ENCODE data around the gene GLTPD2. TPM values are rescaled to one million over a fixed set of nuclear protein-coding genes. Genes with fewer than 3 reads are reported as not detected.

The GLTPD2 gene
- total and polyA plus RNA-seq, 12 donors, result 0.25 TPM; not detected in 11

- 56 to 57% methylated on average over 13 of the region's 13 CpGs for WGBS, 2 donors
- Histone ChIP-seq H3K9me3 (no peaks in the 10 kb centered on the region), H3K27me3 (no peaks in the 10 kb centered on the region), H3K4me1 (peaks cover 7 to 35% (median 18%) of the 10 kb centered on the region in 9 donors), H3K4me3 (no peak overlapping the region), H3K36me3 (peaks cover 0 to 45% (median 3%) of the 10 kb centered on the region in 9 donors), H3K27ac (no peak overlapping the region)
- ATAC-seq (no peak), DNase-seq (peak in 1 of 2 donors; percentile 42)
- intact Hi-C loops (cut with DNase I), result no loop called here
- TF ChIP-seq CTCF (IDR thresholded peaks at IDR 0.05), result no peak
These were observed 22.0 kb downstream of the GLTPD2 start for GRCh38 chr17:4810696-4811290.

GRCh38 chr17:4811471-4811870, 22.7 kb downstream of the GLTPD2 start:
- peaks cover 7 to 29% (median 15%) of the 10 kb centered on the region in 9 donors for H3K4me1 ChIP-seq
- no peak overlapping the region for H3K27ac ChIP-seq
- TF ChIP-seq CTCF (IDR thresholded peaks at IDR 0.05), result no peak
- no peak for DNase-seq
- WGBS, 2 donors, result 86 to 93% methylated on average over 12 of the region's 12 CpGs
- intact Hi-C loops (cut with DNase I), result no loop called here
- ATAC-seq, result no peak
- H3K27me3 ChIP-seq, result no peaks in the 10 kb centered on the region
- no peaks in the 10 kb centered on the region for H3K9me3 ChIP-seq
- no peak overlapping the region for H3K4me3 ChIP-seq
- peaks cover 0 to 52% (median 5%) of the 10 kb centered on the region in 9 donors for H3K36me3 ChIP-seq

DNA sequence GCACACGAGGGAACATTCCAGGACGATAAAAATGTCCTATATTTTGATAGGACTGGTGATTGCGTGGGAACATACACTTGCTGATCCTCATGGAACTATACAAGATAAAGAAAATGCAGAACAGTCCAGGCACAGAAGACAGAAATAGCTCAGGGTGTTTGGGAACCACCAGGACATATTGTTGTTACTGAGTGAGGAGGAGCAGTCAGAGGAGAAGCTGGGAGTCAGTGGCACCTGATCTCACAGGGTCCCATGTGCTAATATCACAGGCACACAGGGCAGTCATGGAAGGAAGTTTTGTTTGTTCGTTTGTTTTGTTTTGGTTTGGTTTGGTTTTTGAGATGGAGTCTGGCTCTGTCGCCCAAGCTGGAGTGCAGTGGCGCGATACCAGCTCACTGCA, 23.9 kb downstream of the GLTPD2 start:
- peak overlapping the region in 7 of 10 donors; percentile 19 to 55 (median 45) for H3K27ac ChIP-seq

DNA sequence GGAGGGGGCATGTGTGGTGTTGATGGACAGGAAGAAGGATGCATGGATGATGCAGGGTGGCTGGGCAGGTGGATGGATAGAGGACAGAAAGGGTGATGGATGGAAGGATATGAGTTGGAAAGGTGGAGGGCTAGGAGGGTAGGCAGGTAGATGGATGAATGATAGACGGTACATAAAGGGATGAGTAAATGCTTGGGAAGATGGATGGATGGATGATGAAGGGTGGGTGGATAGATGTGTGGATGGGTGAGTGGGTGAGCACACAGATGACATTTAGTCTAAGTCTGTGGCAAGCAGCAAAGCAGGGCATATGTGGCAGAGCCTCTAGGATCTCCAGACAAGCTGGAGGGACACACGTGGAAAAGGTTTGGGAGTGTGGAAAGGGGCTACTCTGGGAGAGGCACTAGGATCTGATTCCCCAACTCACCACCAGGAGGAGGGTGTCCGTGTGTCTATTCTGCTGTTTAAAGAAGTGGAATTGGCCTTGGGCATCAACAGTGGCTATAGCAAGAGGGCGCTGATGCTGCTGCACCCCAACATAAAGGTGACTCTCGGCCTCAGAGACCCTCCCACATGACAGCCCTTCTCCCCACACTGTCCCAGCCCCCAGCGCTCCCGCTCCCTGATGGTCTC, 26.4 kb downstream of the GLTPD2 start:
- WGBS, 2 donors, result 85 to 90% methylated on average over 7 of the region's 7 CpGs

More for the DNA sequence above, 23.9 kb downstream of the GLTPD2 start:
- intact Hi-C loops (cut with DNase I), result no loop called here
- DNase-seq (no peak), ATAC-seq (peak in 4 of 8 donors; percentile 48 to 81 (median 50))
- TF ChIP-seq CTCF (IDR thresholded peaks at IDR 0.05), result no peak
- H3K4me3 ChIP-seq, result no peak overlapping the region
- no peaks in the 10 kb centered on the region for H3K9me3 ChIP-seq
- no peaks in the 10 kb centered on the region for H3K27me3 ChIP-seq
- WGBS, 2 donors, result 62 to 71% methylated on average over 7 of the region's 7 CpGs
- H3K36me3 ChIP-seq, result peaks cover 0 to 63% (median 11%) of the 10 kb centered on the region in 9 donors
- H3K4me1 ChIP-seq, result peaks cover 6 to 26% (median 11%) of the 10 kb centered on the region in 9 donors

More for the DNA sequence above, 26.4 kb downstream of the GLTPD2 start:
- Histone ChIP-seq H3K27me3 (no peaks in the 10 kb centered on the region), H3K36me3 (peaks cover 0 to 70% (median 21%) of the 10 kb centered on the region in 9 donors), H3K4me1 (peaks cover 0 to 13% (median 0%) of the 10 kb centered on the region in 9 donors), H3K9me3 (no peaks in the 10 kb centered on the region), H3K4me3 (no peak overlapping the region), H3K27ac (no peak overlapping the region)
- ATAC-seq (no peak), DNase-seq (no peak)
- peak in 1 of 9 donors; percentile 21 for TF ChIP-seq CTCF (IDR thresholded peaks at IDR 0.05)
- intact Hi-C loops (cut with DNase I), result no loop called here

Data from heart right ventricle (tissue), 16 donors.